ENCODE data around the gene SHISAL2B.
"Not testable (repeated sequence)": the region's sequence is repeated elsewhere in the genome, so short reads cannot be mapped to it uniquely, and the experiment has no call there.

Gene SHISAL2B

GRCh38 chr5:64707191-64707590, 16.9 kb downstream of the SHISAL2B start:
- TF ChIP-seq CTCF (IDR thresholded peaks at IDR 0.05; ENCODE audit: low read depth, low read length, poor library complexity, severe bottlenecking) (no peak), EZH2phosphoT487 (IDR thresholded peaks at IDR 0.05; ENCODE audit: borderline replicate concordance, low read length) (no peak)
- Histone ChIP-seq H4K20me1 (ENCODE audit: control insufficient read depth, insufficient read depth, low read depth, low read length) (no peaks in the 10 kb centered on the region), H3K9me2 (replicated peaks; ENCODE audit: control insufficient read depth, low read length) (no peaks in the 10 kb centered on the region), H3K36me3 (ENCODE audit: control insufficient read depth, low read length) (no peaks in the 10 kb centered on the region), H3K79me2 (ENCODE audit: control insufficient read depth, low read length) (no peaks in the 10 kb centered on the region), H3K4me2 (ENCODE audit: low read length) (no peak overlapping the region), H3K27ac (ENCODE audit: low read depth, low read length) (no peak overlapping the region), H3K27me3 (ENCODE audit: control insufficient read depth, low read length) (no peaks in the 10 kb centered on the region; the same call in 1 of the 2 replicates), H3K4me1 (ENCODE audit: control insufficient read depth, low read length) (no peaks in the 10 kb centered on the region), H3K9me3 (ENCODE audit: control insufficient read depth, insufficient read depth, low read length) (no peaks in the 10 kb centered on the region), H3K4me3 (ENCODE audit: low read length) (no peak overlapping the region), H3F3A (ENCODE audit: control insufficient read depth, insufficient read depth) (no peaks in the 10 kb centered on the region)

- H3K4me3 ChIP-seq (ENCODE audit: low read length); H3K4me2 ChIP-seq (ENCODE audit: low read length); H3K36me3 ChIP-seq (ENCODE audit: control insufficient read depth, low read length); H3K27ac ChIP-seq (ENCODE audit: low read depth, low read length); H3K79me2 ChIP-seq (ENCODE audit: control insufficient read depth, low read length); H4K20me1 ChIP-seq (ENCODE audit: control insufficient read depth, insufficient read depth, low read depth, low read length); H3K4me1 ChIP-seq (ENCODE audit: control insufficient read depth, low read length); H3K27me3 ChIP-seq (ENCODE audit: control insufficient read depth, low read length); H3F3A ChIP-seq (ENCODE audit: control insufficient read depth, insufficient read depth); H3K9me3 ChIP-seq (ENCODE audit: control insufficient read depth, insufficient read depth, low read length); H3K9me2 ChIP-seq (replicated peaks; ENCODE audit: control insufficient read depth, low read length): not testable (repeated sequence)
These were observed 24.2 kb downstream of the SHISAL2B start for GRCh38 chr5:64714495-64714894.

GRCh38 chr5:64722588-64722987, 32.3 kb downstream of the SHISAL2B start:
- Histone ChIP-seq H3K27ac (ENCODE audit: low read depth, low read length) (no peak overlapping the region), H3K4me1 (ENCODE audit: control insufficient read depth, low read length) (no peaks in the 10 kb centered on the region), H3K79me2 (ENCODE audit: control insufficient read depth, low read length) (no peaks in the 10 kb centered on the region), H3F3A (ENCODE audit: control insufficient read depth, insufficient read depth) (no peaks in the 10 kb centered on the region), H3K27me3 (ENCODE audit: control insufficient read depth, low read length) (no peaks in the 10 kb centered on the region), H3K9me2 (replicated peaks; ENCODE audit: control insufficient read depth, low read length) (no peaks in the 10 kb centered on the region), H3K4me3 (ENCODE audit: low read length) (no peak overlapping the region), H3K36me3 (ENCODE audit: control insufficient read depth, low read length) (peaks cover 2% of the 10 kb centered on the region; the same call in 1 of the 2 replicates), H3K9me3 (ENCODE audit: control insufficient read depth, insufficient read depth, low read length) (no peaks in the 10 kb centered on the region), H3K4me2 (ENCODE audit: low read length) (no peak overlapping the region), H4K20me1 (ENCODE audit: control insufficient read depth, insufficient read depth, low read depth, low read length) (no peaks in the 10 kb centered on the region)
- no peak for TF ChIP-seq CTCF (IDR thresholded peaks at IDR 0.05; ENCODE audit: low read depth, low read length, poor library complexity, severe bottlenecking)
- no peak for TF ChIP-seq EZH2phosphoT487 (IDR thresholded peaks at IDR 0.05; ENCODE audit: borderline replicate concordance, low read length)

- no peaks in the 10 kb centered on the region for H3K9me3 ChIP-seq (ENCODE audit: control insufficient read depth, insufficient read depth, low read length)
- H3K4me3 ChIP-seq (ENCODE audit: low read length), result no peak overlapping the region
- H4K20me1 ChIP-seq (ENCODE audit: control insufficient read depth, insufficient read depth, low read depth, low read length), result no peaks in the 10 kb centered on the region
- no peaks in the 10 kb centered on the region for H3K4me1 ChIP-seq (ENCODE audit: control insufficient read depth, low read length)
- H3K9me2 ChIP-seq (replicated peaks; ENCODE audit: control insufficient read depth, low read length), result no peaks in the 10 kb centered on the region
- H3F3A ChIP-seq (ENCODE audit: control insufficient read depth, insufficient read depth), result no peaks in the 10 kb centered on the region
- no peak overlapping the region for H3K27ac ChIP-seq (ENCODE audit: low read depth, low read length)
- TF ChIP-seq EZH2phosphoT487 (IDR thresholded peaks at IDR 0.05; ENCODE audit: borderline replicate concordance, low read length), result no peak
- no peaks in the 10 kb centered on the region for H3K79me2 ChIP-seq (ENCODE audit: control insufficient read depth, low read length)
- H3K4me2 ChIP-seq (ENCODE audit: low read length), result no peak overlapping the region
- H3K36me3 ChIP-seq (ENCODE audit: control insufficient read depth, low read length), result peaks cover 13% of the 10 kb centered on the region; the same call in 1 of the 2 replicates
- no peaks in the 10 kb centered on the region for H3K27me3 ChIP-seq (ENCODE audit: control insufficient read depth, low read length)
These were observed 36.8 kb downstream of the SHISAL2B start for GRCh38 chr5:64727150-64727549.

Data from DOHH2 (cell line).